Fibroblast of villous mesenchyme (primary cell): ENCODE data around the gene SRC. TPM values are rescaled to one million over a fixed set of nuclear protein-coding genes. Genes with fewer than 3 reads are reported as not detected.

ENCODE experiments used
- DNase-seq: peaks from one replicate; pipeline ENCODE4 v3.0.0-alpha.2; 2010; ENCODE audit warnings: low read depth
- H3K4me3 ChIP-seq: 2 replicates; pipeline ENCODE4 v1.5.1; 2011; ENCODE audit warnings: low read depth, mild to moderate bottlenecking, low read length
- total RNA-seq: library from RNA; depleted of rRNA; stranded (reverse); fragments of >200 nt; gene quantifications from 2 replicates; pipeline ENCODE4 v1.2.3, GENCODE V29; 2012
- TF ChIP-seq, protein P1 (sequence below): IDR thresholded peaks from 2 replicates; pipeline ENCODE4 v1.5.1; 2012; ENCODE audit warnings: low read depth, mild to moderate bottlenecking, low read length; ENCODE audit not compliant: insufficient read depth

The SRC gene
- total RNA-seq, 1 donor, result 20.3 TPM

DNA sequence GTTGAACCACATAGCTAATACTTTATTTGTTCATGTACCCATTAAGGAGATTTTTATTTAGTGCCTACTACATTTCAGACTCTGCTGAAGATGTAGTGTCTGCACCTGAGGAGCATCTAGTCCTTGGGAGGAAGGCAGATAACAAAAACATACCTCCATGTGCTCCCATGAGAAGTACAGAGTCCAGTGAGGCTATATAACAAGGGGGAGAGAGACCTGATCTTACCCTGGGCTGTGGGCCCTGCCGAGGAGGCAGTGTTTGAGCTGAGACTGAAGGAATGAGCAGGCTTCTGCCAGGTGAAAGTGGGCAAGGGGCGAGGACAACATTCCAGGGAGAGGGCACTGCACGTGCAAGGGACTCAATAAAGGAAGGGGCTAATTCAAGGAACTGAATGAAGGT, 44.4 kb upstream of the SRC start:
- DNase-seq, result no peak
- TF ChIP-seq, protein P1, sequence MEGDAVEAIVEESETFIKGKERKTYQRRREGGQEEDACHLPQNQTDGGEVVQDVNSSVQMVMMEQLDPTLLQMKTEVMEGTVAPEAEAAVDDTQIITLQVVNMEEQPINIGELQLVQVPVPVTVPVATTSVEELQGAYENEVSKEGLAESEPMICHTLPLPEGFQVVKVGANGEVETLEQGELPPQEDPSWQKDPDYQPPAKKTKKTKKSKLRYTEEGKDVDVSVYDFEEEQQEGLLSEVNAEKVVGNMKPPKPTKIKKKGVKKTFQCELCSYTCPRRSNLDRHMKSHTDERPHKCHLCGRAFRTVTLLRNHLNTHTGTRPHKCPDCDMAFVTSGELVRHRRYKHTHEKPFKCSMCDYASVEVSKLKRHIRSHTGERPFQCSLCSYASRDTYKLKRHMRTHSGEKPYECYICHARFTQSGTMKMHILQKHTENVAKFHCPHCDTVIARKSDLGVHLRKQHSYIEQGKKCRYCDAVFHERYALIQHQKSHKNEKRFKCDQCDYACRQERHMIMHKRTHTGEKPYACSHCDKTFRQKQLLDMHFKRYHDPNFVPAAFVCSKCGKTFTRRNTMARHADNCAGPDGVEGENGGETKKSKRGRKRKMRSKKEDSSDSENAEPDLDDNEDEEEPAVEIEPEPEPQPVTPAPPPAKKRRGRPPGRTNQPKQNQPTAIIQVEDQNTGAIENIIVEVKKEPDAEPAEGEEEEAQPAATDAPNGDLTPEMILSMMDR, result no peak

DNA sequence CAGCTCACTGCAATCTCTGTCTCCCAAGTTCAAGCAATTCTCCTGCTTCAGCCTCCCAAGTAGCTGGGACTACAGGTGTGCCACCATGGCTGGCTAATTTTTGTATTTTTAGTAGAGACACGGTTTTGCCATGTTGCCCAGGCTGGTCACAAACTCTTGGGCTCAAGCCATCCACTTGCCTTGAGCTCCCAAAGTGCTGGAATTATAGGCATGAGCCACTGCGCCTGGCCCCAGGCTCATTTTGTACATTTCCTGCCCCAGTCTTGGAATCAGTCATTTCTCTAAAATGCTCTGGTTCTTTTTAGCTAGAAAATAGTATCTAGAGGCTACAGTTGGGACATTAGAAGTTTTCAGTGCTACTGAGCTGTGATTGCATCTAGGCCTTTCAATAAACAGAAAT, 43.0 kb upstream of the SRC start:
- DNase-seq, result no peak
- TF ChIP-seq, protein P1, result no peak
- H3K4me3 ChIP-seq, result no peak overlapping the region

More for the DNA sequence above, 44.4 kb upstream of the SRC start:
- H3K4me3 ChIP-seq, result no peak overlapping the region

DNA sequence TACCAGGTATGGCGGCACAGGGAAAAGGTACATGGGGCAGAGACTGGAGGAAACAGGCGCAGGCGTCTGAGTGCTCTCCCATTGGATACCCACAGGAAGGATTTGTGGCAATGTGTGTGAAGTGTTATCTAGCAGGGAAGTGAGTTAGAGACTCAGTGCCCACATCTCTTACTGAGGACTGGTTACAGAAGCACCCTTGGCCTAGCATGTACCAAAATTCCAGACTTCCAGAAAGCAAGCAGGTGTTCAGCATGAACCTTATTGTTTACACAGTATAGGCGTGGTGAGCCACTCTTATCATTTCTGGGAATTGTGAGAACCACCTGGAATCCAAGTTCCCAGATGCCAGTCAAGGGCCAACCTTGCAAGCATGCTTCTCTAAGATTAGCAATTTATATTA, 42.3 kb upstream of the SRC start:
- no peak for DNase-seq
- H3K4me3 ChIP-seq, result no peak overlapping the region
- TF ChIP-seq, protein P1, result no peak

DNA sequence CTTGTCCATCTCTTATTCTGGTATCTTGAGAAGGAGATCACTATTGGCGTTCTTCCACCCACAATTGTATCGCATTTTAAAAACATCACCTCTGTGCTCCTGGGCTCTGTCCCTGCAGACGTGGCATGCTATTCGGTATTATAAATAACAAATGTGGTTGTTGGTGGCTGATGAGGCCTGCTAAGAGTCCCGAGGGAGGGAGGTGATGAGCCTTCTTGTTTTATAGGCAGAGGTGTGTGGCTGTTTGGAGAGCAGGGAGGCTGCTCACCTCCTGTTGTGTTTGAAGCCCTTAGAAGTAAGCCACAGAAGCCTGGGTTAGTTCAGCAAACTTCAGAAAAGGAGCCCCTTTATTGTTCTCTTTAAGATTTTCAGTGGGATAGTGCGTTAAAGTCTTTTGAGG, 40.9 kb upstream of the SRC start:
- no peak overlapping the region for H3K4me3 ChIP-seq
- TF ChIP-seq, protein P1, result no peak
- DNase-seq, result no peak

DNA sequence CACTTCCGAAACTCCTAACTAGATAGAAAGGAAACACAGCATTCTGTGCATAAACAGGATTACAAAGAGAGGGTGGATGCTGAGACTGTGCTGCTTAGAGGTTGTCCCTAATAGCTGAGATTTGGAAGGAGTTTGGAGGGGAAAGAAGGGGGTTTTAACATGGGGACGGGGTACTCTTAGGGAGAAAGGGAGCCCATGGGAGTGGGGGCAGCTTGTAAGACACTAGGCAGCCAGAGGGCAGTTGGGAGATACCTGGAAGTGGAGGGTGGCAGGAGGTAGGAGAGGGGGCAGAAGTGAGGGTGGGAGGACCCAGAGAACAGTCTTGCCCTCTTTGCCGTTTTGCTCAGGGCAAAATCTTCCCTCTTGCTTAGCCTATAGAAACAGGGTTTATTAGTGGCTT, 40.1 kb upstream of the SRC start:
- TF ChIP-seq, protein P1, result no peak
- DNase-seq, result no peak
- no peak overlapping the region for H3K4me3 ChIP-seq

DNA sequence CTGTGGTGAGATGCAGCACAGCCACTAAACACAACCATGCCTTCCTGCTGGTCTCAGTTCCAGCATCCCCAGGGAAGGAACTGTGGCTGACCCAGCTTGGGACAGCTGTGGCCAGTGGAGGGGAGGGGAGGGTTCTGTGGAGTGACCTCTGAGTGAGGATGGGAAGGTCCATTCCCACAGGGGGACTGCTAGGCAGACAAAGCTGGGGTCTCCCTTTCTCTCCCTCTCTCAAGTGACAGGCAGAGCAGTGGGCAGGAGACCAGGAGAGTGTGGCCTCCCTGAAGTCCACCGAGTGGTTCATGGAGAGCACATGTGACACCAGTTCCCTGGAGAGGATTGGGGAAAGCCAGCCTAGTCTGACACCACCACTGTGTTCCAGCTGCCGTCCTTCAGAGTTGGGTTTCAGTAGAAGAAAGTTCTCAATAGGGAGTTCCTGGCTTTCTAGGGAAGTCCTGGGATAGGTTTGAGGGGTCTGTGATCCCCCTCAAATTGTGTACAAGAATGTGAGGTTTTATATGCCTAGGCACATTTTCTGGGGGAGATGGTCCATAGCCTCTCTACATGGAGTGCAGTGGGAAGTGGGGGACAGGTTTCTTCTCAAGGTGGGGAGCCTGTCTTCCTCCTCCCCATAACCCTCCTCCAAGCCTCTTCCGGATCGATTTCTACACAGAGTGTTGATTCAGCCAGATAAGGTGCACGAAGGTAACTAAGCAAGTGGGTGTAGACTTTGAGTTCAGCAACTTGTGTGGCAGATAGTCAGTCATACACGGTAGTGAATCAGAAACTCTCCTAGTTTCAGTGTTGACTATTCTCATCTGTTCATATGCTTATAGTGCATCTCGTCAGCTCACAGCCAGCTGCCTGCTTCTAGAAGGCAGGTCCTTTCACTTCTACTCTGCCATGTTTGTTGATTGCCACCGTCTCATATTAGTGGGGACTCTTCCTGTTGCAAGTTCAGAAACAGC, 37.6 kb upstream of the SRC start:
- TF ChIP-seq, protein P1, result no peak
- H3K4me3 ChIP-seq, result no peak overlapping the region
- DNase-seq, result no peak
